Gastroesophageal sphincter (tissue), 4 donors: ENCODE measurements around the gene SLC25A52. TPM values are rescaled to one million over a fixed set of nuclear protein-coding genes. Genes with fewer than 3 reads are reported as not detected.

Experiments
- ATAC-seq: fragments of 150-250 bp; one replicate; pipeline ENCODE4 v1.9.1; 2016; ENCODE audit warnings: mild to moderate bottlenecking, moderate library complexity
- H3K27ac ChIP-seq, 4 donors: fragments of 200-600 bp; sonication (generic) in 3 of 4; 1 replicate in 3 of 4; 2 replicates in 1 of 4; pipeline ENCODE4 v1.5.1; 2016 to 2019
- H3K27me3 ChIP-seq: fragments of 200-600 bp; sonication (generic); one replicate; pipeline ENCODE4 v1.5.1; 2019
- H3K36me3 ChIP-seq, 2 donors: fragments of 200-600 bp; sonication (generic); one replicate each; pipeline ENCODE4 v1.5.1; 2019; ENCODE audit warnings: control low read depth in 1 of 2
- H3K4me1 ChIP-seq, 3 donors: fragments of 200-600 bp; sonication (generic); 1 replicate in 2 of 3; 2 replicates in 1 of 3; pipeline ENCODE4 v1.5.1; 2016 to 2019; ENCODE audit warnings: control low read depth in 2 of 3
- H3K4me3 ChIP-seq, 2 donors: fragments of 200-600 bp; sonication (generic); one replicate each; pipeline ENCODE4 v1.5.1; 2019; ENCODE audit warnings: mild to moderate bottlenecking in 1 of 2, moderate library complexity in 1 of 2
- H3K9me3 ChIP-seq, 3 donors: fragments of 200-600 bp; sonication (generic); one replicate each; pipeline ENCODE4 v1.5.1; 2017 to 2019; ENCODE audit warnings: control low read depth in 2 of 3
- EP300 ChIP-seq: sonication (generic); formaldehyde crosslinking; IDR thresholded peaks from one replicate; pipeline ENCODE4 v1.6.1; 2017; ENCODE audit warnings: antibody characterized with exemption, mild to moderate bottlenecking
- POLR2A ChIP-seq, 2 donors: fragments of 450-650 bp; IDR thresholded peaks; one replicate each; pipeline ENCODE4 v1.6.1; 2017; ENCODE audit warnings: antibody characterized with exemption in 2 of 2, mild to moderate bottlenecking in 2 of 2, moderate library complexity in 1 of 2
- POLR2AphosphoS5 ChIP-seq: sonication (generic); formaldehyde crosslinking; IDR thresholded peaks from one replicate; pipeline ENCODE4 v1.6.1; 2017; ENCODE audit warnings: antibody characterized with exemption
- WGBS, 2 donors: methylation state at CpG; one replicate each; pipeline ENCODE4 v1.1.5; 2018; ENCODE audit warnings: low coverage in 1 of 2; 5-methylcytosine and 5-hydroxymethylcytosine counted together
- total RNA-seq, 4 donors: library from RNA; depleted of rRNA; stranded (reverse); fragments of >200 nt; gene quantifications; one replicate each; pipeline ENCODE4 v1.1.0, GENCODE V29; 2016
- TF ChIP-seq, protein P1 (sequence below), 4 experiments: fragments of 200-600 bp in 2 of 4; fragments of 450-650 bp in 2 of 4; sonication (generic) in 1 of 4; IDR thresholded peaks; one replicate each; pipeline ENCODE4 v1.5.1; 2017 to 2019; ENCODE audit warnings: antibody characterized with exemption in 4 of 4, mild to moderate bottlenecking in 2 of 4, moderate library complexity in 2 of 4

Gene SLC25A52
- total RNA-seq, 4 donors from 2014 or later = 0.23 TPM; not detected in 3

- H3K36me3 ChIP-seq = no peaks in the 10 kb centered on the region
- no peaks in the 10 kb centered on the region for H3K4me1 ChIP-seq
- no peak for ATAC-seq
- peaks cover 0 to 24% (median 0%) of the 10 kb centered on the region in 3 donors for H3K9me3 ChIP-seq
- H3K27ac ChIP-seq = no peak overlapping the region
- TF ChIP-seq EP300 (no peak), POLR2AphosphoS5 (no peak), POLR2A (IDR thresholded peaks at IDR 0.05) (no peak)
- TF ChIP-seq, protein P1, sequence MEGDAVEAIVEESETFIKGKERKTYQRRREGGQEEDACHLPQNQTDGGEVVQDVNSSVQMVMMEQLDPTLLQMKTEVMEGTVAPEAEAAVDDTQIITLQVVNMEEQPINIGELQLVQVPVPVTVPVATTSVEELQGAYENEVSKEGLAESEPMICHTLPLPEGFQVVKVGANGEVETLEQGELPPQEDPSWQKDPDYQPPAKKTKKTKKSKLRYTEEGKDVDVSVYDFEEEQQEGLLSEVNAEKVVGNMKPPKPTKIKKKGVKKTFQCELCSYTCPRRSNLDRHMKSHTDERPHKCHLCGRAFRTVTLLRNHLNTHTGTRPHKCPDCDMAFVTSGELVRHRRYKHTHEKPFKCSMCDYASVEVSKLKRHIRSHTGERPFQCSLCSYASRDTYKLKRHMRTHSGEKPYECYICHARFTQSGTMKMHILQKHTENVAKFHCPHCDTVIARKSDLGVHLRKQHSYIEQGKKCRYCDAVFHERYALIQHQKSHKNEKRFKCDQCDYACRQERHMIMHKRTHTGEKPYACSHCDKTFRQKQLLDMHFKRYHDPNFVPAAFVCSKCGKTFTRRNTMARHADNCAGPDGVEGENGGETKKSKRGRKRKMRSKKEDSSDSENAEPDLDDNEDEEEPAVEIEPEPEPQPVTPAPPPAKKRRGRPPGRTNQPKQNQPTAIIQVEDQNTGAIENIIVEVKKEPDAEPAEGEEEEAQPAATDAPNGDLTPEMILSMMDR (IDR thresholded peaks at IDR 0.05) = no peak
- H3K27me3 ChIP-seq = no peaks in the 10 kb centered on the region
- no peak overlapping the region for H3K4me3 ChIP-seq
Observed at GRCh38 chr18:31778391-31778950, 17.8 kb upstream of the SLC25A52 start.

- TF ChIP-seq POLR2AphosphoS5 (no peak), EP300 (no peak)
- TF ChIP-seq, protein P1 (IDR thresholded peaks at IDR 0.05) = no peak
- Histone ChIP-seq H3K4me3 (no peak overlapping the region), H3K27me3 (no peaks in the 10 kb centered on the region), H3K9me3 (peaks cover 0 to 24% (median 0%) of the 10 kb centered on the region in 3 donors), H3K27ac (no peak overlapping the region), H3K36me3 (no peaks in the 10 kb centered on the region), H3K4me1 (no peaks in the 10 kb centered on the region)
- 77 to 86% methylated on average over 4 to 9 of the region's 9 CpGs for WGBS, 2 donors
- no peak for ATAC-seq
Observed at GRCh38 chr18:31776093-31776492, 15.4 kb upstream of the SLC25A52 start.

GRCh38 chr18:31774962-31775361 lies 14.3 kb upstream of the SLC25A52 start:
- no peak overlapping the region for H3K27ac ChIP-seq
- 78% methylated on average over 4 to 5 of the region's 5 CpGs for WGBS, 2 donors
- ATAC-seq = no peak

GRCh38 chr18:31774477-31774785 lies 13.8 kb upstream of the SLC25A52 start:
- Histone ChIP-seq H3K36me3 (no peaks in the 10 kb centered on the region), H3K27ac (no peak overlapping the region), H3K27me3 (no peaks in the 10 kb centered on the region), H3K4me3 (no peak overlapping the region), H3K4me1 (no peaks in the 10 kb centered on the region), H3K9me3 (peaks cover 0 to 19% (median 0%) of the 10 kb centered on the region in 3 donors)
- no peak for TF ChIP-seq EP300
- TF ChIP-seq POLR2A (IDR thresholded peaks at IDR 0.05) = no peak
- TF ChIP-seq, protein P1 (IDR thresholded peaks at IDR 0.05) = no peak
- no peak for TF ChIP-seq POLR2AphosphoS5
- WGBS, 2 donors = 68 to 81% methylated on average over 2 of the region's 2 CpGs
- no peak for ATAC-seq

More at GRCh38 chr18:31774962-31775361, 14.3 kb upstream of the SLC25A52 start:
- no peaks in the 10 kb centered on the region for H3K36me3 ChIP-seq
- no peak overlapping the region for H3K4me3 ChIP-seq
- TF ChIP-seq, protein P1 (IDR thresholded peaks at IDR 0.05) = no peak
- no peak for TF ChIP-seq POLR2A (IDR thresholded peaks at IDR 0.05)
- TF ChIP-seq EP300 = no peak
- TF ChIP-seq POLR2AphosphoS5 = no peak
- H3K27me3 ChIP-seq = no peaks in the 10 kb centered on the region
- peaks cover 0 to 24% (median 0%) of the 10 kb centered on the region in 3 donors for H3K9me3 ChIP-seq
- H3K4me1 ChIP-seq = no peaks in the 10 kb centered on the region

- H3K4me3 ChIP-seq = no peak overlapping the region
- ATAC-seq = no peak
- no peak for TF ChIP-seq POLR2A (IDR thresholded peaks at IDR 0.05)
- TF ChIP-seq, protein P1 (IDR thresholded peaks at IDR 0.05) = no peak
- no peak for TF ChIP-seq EP300
- TF ChIP-seq POLR2AphosphoS5 = no peak
- H3K27me3 ChIP-seq = no peaks in the 10 kb centered on the region
- no peaks in the 10 kb centered on the region for H3K36me3 ChIP-seq
- H3K9me3 ChIP-seq = peaks cover 0 to 14% (median 0%) of the 10 kb centered on the region in 3 donors
- no peaks in the 10 kb centered on the region for H3K4me1 ChIP-seq
- no peak overlapping the region for H3K27ac ChIP-seq
- 76 to 93% methylated on average over 7 to 9 of the region's 9 CpGs for WGBS, 2 donors
Observed at GRCh38 chr18:31773774-31774476, 13.2 kb upstream of the SLC25A52 start.
